Effector memory CD8-positive, alpha-beta T cell (primary cell): Measurements from ENCODE around the gene OTOF.

Source experiments
- ATAC-seq: fragments of 150-1000 bp; cut with Tn5 transposase; replicated peaks from 2 replicates; pipeline ENCODE4 v1.10.0; 2021; ENCODE audit warnings: mild to moderate bottlenecking, moderate library complexity
- DNase-seq, 3 experiments: peaks; one replicate each; pipeline ENCODE4 v3.0.0; 2021
- H3K27ac Mint-ChIP-seq, 2 donors: one replicate each; pipeline ENCODE4 v1.8.0; 2022; ENCODE audit warnings: mild to moderate bottlenecking in 2 of 2, mixed read lengths in 2 of 2, moderate library complexity in 2 of 2
- H3K27me3 Mint-ChIP-seq, 2 donors: one replicate each; pipeline ENCODE4 v1.8.0; 2022; ENCODE audit warnings: mixed read lengths in 2 of 2
- H3K36me3 Mint-ChIP-seq: one replicate; pipeline ENCODE4 v1.8.0; 2022; ENCODE audit warnings: mild to moderate bottlenecking, moderate library complexity, mixed read lengths; ENCODE audit not compliant: insufficient read depth
- H3K4me1 Mint-ChIP-seq, 2 donors: one replicate each; pipeline ENCODE4 v1.8.0; 2022; ENCODE audit warnings: low read depth in 2 of 2, mixed read lengths in 2 of 2
- H3K4me3 Mint-ChIP-seq, 2 donors: one replicate each; pipeline ENCODE4 v1.8.0; 2022; ENCODE audit warnings: mild to moderate bottlenecking in 2 of 2, mixed read lengths in 2 of 2, moderate library complexity in 2 of 2
- H3K9me3 Mint-ChIP-seq, 2 donors: one replicate each; pipeline ENCODE4 v1.8.0; 2022; ENCODE audit warnings: mixed read lengths in 2 of 2

OTOF gene

DNA sequence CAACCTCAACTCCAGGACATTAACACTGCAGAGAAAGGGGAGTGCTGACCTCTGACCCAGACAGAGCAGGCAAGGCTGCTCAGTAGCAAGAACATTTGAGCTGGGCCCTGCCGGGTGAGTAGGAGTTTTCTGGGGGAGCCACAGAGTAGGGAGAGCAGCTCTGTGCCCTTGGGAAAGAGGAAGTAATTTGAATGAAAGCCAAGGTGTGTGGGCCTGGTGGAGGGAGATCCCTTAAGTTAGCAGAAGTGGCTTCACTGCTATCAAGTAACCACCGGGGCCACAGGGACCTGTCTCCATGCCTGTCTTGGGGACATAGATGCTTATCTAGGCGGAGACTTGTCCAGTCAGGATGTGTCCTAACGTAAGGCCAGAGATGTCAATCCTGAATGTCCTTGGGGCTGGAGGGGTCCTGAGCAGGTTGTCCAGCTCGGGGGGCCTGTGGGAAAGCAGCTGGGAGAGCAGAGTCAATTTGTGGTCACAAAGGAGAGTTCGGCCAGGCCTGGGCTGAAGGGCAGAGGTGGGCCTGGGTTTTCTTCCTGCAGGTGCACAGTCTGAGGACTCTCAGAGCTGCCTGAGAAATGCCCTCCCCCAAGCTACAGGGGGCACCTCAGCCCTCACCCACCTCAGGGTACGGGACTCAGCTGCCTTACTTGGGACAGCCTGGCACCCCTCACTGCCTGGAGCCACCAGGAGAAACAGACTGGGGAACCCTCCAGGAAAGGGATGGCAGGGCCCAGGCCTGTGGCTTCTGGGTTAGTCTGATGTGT is 15.0 kb upstream of the OTOF start:
- DNase-seq, result no peak
- Mint-ChIP-seq H3K36me3 (no peaks in the 10 kb centered on the region), H3K27me3 (peaks cover 2 to 5% of the 10 kb centered on the region in 2 donors), H3K27ac (no peak overlapping the region), H3K4me1 (peaks cover 0 to 2% of the 10 kb centered on the region in 2 donors), H3K4me3 (no peak overlapping the region), H3K9me3 (no peaks in the 10 kb centered on the region)
- ATAC-seq, result no peak

GRCh38 chr2:26491563-26492167 is 13.7 kb upstream of the OTOF start:
- ATAC-seq (no peak), DNase-seq (no peak)
- Mint-ChIP-seq H3K36me3 (no peaks in the 10 kb centered on the region), H3K9me3 (no peaks in the 10 kb centered on the region), H3K27ac (no peak overlapping the region), H3K4me1 (peaks cover 0 to 2% of the 10 kb centered on the region in 2 donors), H3K4me3 (no peak overlapping the region), H3K27me3 (no peaks in the 10 kb centered on the region)

DNA sequence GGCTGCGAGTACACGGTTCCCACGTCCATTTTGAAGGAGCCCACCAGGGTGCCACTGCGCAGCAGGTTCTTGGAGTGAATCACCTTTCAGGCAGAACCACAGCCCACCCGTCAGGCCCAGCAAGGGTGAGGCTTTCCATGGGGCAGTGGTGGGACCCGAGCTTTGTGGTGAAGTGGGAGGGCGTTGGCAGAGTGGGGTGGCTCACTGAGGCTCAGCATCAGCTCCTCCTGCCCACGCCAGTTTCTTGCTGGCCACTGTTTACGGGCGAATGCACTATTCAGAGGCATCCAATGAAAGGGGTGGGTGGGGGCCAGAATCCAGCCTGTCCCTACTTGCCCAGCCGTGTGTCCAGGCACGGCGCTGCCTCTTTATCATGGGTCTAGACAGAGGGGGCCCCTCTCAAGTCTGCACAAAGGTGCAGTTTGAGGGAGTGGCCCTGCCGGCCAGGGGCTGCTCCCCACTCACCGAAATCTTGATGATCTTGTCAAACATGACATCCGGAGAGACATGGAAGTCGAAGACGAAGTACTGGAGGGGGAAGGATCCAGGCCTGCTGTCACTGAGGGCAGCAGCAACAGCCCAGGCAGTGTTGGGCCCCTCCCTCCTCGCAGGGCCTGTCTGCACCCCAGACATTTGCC is 11.4 kb upstream of the OTOF start:
- no peak for ATAC-seq
- Mint-ChIP-seq H3K4me3 (no peak overlapping the region), H3K9me3 (no peaks in the 10 kb centered on the region)

DNA sequence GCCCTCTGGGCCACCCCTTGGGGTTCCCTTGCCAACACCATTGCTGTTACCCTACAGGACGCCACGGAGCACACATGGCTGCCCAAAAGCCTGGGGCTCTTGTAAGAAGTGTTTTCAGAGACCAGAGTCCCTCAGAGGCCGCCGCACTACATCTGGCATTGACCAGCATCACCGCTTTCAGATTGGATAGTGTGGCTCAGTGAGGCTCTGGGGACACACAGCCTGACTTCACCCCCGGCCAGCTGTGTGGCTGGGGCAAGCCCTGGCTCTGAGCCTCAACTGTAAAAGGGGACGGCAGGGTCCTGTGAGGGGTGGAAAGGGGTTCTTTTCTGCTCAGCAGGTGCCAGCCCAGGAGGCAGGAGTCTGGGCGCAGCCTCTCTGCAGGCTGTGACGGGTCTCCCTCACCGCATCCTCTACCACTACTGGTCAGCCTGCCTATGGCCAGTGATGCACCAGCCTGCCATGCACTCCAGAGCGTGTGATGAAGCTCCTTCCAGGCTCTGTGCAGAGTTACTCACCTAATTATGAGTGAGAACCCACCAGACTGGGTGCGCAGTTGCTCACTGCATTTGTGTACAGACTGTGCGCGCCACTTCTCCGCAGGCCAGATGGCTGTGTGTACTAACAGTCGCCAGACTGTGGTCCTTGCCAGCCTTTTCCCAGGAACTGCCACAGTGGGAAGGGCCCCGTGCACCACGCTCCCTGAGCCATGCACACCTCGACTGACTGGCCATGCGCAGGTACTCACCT is 10.7 kb upstream of the OTOF start:
- DNase-seq, result no peak
- no peak for ATAC-seq
- H3K9me3 Mint-ChIP-seq, result no peaks in the 10 kb centered on the region
- H3K27ac Mint-ChIP-seq, result no peak overlapping the region
- peaks cover 0 to 2% of the 10 kb centered on the region in 2 donors for H3K4me1 Mint-ChIP-seq
- H3K27me3 Mint-ChIP-seq, result peaks cover 0 to 22% of the 10 kb centered on the region in 2 donors
- H3K4me3 Mint-ChIP-seq, result no peak overlapping the region
- H3K36me3 Mint-ChIP-seq, result peaks cover 2% of the 10 kb centered on the region

More for the DNA sequence above, 11.4 kb upstream of the OTOF start:
- no peak for DNase-seq
- H3K4me1 Mint-ChIP-seq, result peaks cover 0 to 2% of the 10 kb centered on the region in 2 donors
- H3K27me3 Mint-ChIP-seq, result peaks cover 0 to 15% of the 10 kb centered on the region in 2 donors
- no peak overlapping the region for H3K27ac Mint-ChIP-seq
- peaks cover under 1% of the 10 kb centered on the region for H3K36me3 Mint-ChIP-seq

DNA sequence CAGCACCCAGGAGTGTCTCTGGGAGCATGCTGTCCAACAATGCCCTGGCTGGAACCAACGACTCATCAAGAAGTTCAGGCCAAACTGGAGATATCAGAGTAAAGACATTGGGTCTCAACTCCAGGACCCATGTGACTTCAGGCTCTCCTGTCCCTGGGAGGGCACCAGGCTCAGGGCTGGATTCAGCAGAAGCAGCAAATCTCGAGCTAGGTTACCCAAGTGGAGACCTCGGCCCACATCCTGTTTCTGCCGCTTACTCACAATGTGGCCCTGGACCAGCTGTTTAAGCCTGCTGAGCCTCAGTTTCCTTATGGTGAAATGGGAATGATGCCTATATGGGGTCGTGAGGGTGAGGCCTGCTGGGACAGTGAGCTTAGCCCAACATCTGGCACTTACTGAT is 9.3 kb upstream of the OTOF start:
- no peak overlapping the region for H3K4me3 Mint-ChIP-seq
- no peaks in the 10 kb centered on the region for H3K9me3 Mint-ChIP-seq
- DNase-seq, result no peak
- no peak for ATAC-seq
- H3K27me3 Mint-ChIP-seq, result peaks cover 0 to 23% of the 10 kb centered on the region in 2 donors
- no peak overlapping the region for H3K27ac Mint-ChIP-seq
- H3K36me3 Mint-ChIP-seq, result peaks cover 2% of the 10 kb centered on the region
- H3K4me1 Mint-ChIP-seq, result no peaks in the 10 kb centered on the region

GRCh38 chr2:26486789-26487188 is 8.9 kb upstream of the OTOF start:
- no peak overlapping the region for H3K4me3 Mint-ChIP-seq
- no peaks in the 10 kb centered on the region for H3K9me3 Mint-ChIP-seq
- ATAC-seq (no peak), DNase-seq (no peak)
- H3K27ac Mint-ChIP-seq, result no peak overlapping the region
- H3K4me1 Mint-ChIP-seq, result no peaks in the 10 kb centered on the region
- peaks cover 0 to 23% of the 10 kb centered on the region in 2 donors for H3K27me3 Mint-ChIP-seq
- peaks cover 2% of the 10 kb centered on the region for H3K36me3 Mint-ChIP-seq

DNA sequence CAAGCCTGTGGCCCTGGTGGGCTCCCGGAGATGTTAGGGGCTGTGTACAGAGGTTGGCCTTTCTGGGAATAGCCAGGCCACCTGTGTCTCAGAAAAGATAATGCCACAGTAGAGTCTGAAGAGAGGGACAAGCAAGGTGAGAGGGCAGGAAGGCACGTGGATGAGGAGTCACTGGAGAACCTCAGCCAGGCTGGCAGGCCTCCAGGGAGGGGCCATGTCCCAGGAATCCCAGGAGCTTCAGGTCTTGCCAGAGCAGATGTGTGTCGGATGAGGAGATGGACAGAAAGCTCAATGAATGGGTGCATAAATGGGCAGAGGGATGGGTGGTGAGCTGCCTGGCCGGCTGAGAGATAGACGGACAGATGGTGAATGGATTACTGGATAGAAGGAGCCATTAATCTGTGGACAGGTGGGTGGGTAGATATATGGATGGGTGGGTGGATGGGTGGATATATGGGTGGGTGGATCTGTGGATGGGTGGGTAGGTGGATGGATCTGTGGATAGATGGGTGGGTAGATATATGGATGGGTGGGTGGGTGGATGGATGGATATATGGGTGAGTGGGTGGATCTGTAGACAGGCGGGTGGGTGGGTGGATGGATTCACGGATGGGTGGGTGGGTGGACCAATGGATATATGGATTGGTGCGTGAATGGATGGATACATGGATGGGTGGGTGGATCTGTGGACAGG is 7.9 kb upstream of the OTOF start:
- DNase-seq, result no peak
- no peaks in the 10 kb centered on the region for H3K4me1 Mint-ChIP-seq
- H3K27me3 Mint-ChIP-seq, result peaks cover 0 to 23% of the 10 kb centered on the region in 2 donors
- H3K36me3 Mint-ChIP-seq, result peaks cover 2% of the 10 kb centered on the region
- no peak overlapping the region for H3K27ac Mint-ChIP-seq
- ATAC-seq, result no peak
- no peaks in the 10 kb centered on the region for H3K9me3 Mint-ChIP-seq
- no peak overlapping the region for H3K4me3 Mint-ChIP-seq

DNA sequence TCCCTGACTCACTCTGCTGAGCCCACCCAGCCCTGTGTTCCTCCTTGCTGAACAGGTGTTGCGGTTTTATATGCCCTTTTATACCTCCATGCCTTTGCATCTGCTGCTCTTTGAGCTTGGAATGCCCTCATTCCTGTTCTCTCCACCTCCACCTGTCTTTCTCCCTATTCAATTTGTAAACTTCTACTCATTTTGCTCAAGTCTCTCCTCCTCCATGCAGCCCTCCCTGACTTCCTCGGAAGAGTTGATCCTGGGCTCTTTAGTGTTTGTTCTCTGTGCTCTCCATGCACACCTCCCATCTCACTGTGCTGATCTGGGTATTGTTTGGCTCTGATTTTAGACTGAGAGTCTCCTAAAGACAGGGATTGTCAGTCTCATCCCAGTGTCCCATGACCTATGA is 7.2 kb upstream of the OTOF start:
- DNase-seq (no peak), ATAC-seq (no peak)
- H3K4me3 Mint-ChIP-seq, result no peak overlapping the region
- peaks cover 2% of the 10 kb centered on the region for H3K36me3 Mint-ChIP-seq
- H3K27me3 Mint-ChIP-seq, result peaks cover 0 to 23% of the 10 kb centered on the region in 2 donors
- H3K9me3 Mint-ChIP-seq, result no peaks in the 10 kb centered on the region
- H3K27ac Mint-ChIP-seq, result no peak overlapping the region
- H3K4me1 Mint-ChIP-seq, result no peaks in the 10 kb centered on the region

DNA sequence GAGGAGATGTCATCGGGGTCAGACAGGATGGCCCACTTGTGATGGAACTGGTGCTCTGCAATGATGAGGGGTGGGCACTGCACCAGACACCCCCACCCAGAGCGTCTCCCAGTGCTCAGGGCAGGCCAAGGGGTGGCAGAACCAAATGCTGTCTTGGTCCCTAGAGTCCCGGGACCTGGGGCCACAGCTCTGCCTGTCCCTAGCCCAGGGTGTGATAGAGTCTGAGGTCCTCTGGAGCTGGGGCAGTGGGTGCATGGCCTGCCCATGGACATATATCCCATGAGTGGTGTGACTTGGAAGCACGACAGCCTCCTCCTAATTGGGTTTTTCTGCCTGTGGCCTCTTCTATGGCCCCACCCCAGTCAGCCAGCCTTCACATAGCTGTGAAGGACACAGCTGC is 6.7 kb upstream of the OTOF start:
- Mint-ChIP-seq H3K27me3 (peaks cover 0 to 23% of the 10 kb centered on the region in 2 donors), H3K4me1 (no peaks in the 10 kb centered on the region)
- no peak for ATAC-seq

GRCh38 chr2:26483957-26484565 is 6.1 kb upstream of the OTOF start:
- Mint-ChIP-seq H3K36me3 (peaks cover 2% of the 10 kb centered on the region), H3K27ac (no peak overlapping the region), H3K27me3 (peaks cover 0 to 23% of the 10 kb centered on the region in 2 donors), H3K4me3 (no peak overlapping the region), H3K4me1 (no peaks in the 10 kb centered on the region), H3K9me3 (no peaks in the 10 kb centered on the region)
- DNase-seq, result no peak
- no peak for ATAC-seq

More for the DNA sequence above, 6.7 kb upstream of the OTOF start:
- Mint-ChIP-seq H3K36me3 (peaks cover 2% of the 10 kb centered on the region), H3K27ac (no peak overlapping the region), H3K4me3 (no peak overlapping the region), H3K9me3 (no peaks in the 10 kb centered on the region)
- no peak for DNase-seq

GRCh38 chr2:26483516-26483915 is 5.6 kb upstream of the OTOF start:
- DNase-seq, result no peak
- H3K27me3 Mint-ChIP-seq, result peaks cover 0 to 23% of the 10 kb centered on the region in 2 donors
- no peaks in the 10 kb centered on the region for H3K4me1 Mint-ChIP-seq
- H3K4me3 Mint-ChIP-seq, result no peak overlapping the region
- H3K36me3 Mint-ChIP-seq, result peaks cover 2% of the 10 kb centered on the region
- no peak overlapping the region for H3K27ac Mint-ChIP-seq
- no peaks in the 10 kb centered on the region for H3K9me3 Mint-ChIP-seq
- ATAC-seq, result no peak

DNA sequence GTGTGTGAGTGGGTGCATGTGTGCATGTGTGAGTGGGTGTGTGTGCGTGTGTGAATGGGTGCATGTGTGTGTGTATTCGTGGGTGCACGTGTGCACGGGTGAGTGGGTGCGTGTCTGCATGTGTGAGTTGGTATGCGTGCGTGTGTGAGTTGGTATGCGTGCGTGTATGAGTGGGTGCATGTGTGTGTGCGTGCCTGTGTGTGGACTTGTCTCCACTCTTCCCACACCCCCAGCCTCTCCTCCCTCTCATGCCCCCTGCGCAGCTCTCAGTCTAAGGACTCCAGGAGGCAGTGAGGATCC is 5.1 kb upstream of the OTOF start:
- ATAC-seq (no peak), DNase-seq (no peak)
- Mint-ChIP-seq H3K27me3 (peaks cover 0 to 23% of the 10 kb centered on the region in 2 donors), H3K4me3 (no peak overlapping the region), H3K4me1 (no peaks in the 10 kb centered on the region), H3K27ac (no peak overlapping the region), H3K9me3 (no peaks in the 10 kb centered on the region), H3K36me3 (peaks cover 2% of the 10 kb centered on the region)
